Ecto neural progenitor cell (in vitro differentiated cells): Measurements from ENCODE around the gene FNIP2.
"Not testable (repeated sequence)": the region's sequence is repeated elsewhere in the genome, so short reads cannot be mapped to it uniquely, and the experiment has no call there.

ENCODE experiments used
- DNase-seq: peaks from one replicate; pipeline ENCODE4 v3.0.0-alpha.2; 2018; ENCODE audit warnings: low spot score

The FNIP2 gene

GRCh38 chr4:158793430-158793829 is 24.6 kb downstream of the FNIP2 start:
- not testable (repeated sequence) for DNase-seq

GRCh38 chr4:158796370-158797140 is 27.7 kb downstream of the FNIP2 start:
- DNase-seq: no peak

- DNase-seq: no peak
Observed at GRCh38 chr4:158798062-158798461, 29.2 kb downstream of the FNIP2 start.

- DNase-seq: no peak
Observed at GRCh38 chr4:158799013-158799770, 30.4 kb downstream of the FNIP2 start.

- DNase-seq: no peak
Observed at GRCh38 chr4:158799856-158800255, 31.0 kb downstream of the FNIP2 start.

GRCh38 chr4:158801066-158801465 is 32.2 kb downstream of the FNIP2 start:
- DNase-seq: no peak

- no peak for DNase-seq
Observed at GRCh38 chr4:158801677-158802076, 32.9 kb downstream of the FNIP2 start.

GRCh38 chr4:158802914-158803313 is 34.1 kb downstream of the FNIP2 start:
- DNase-seq: no peak

GRCh38 chr4:158805635-158806471 is 37.0 kb downstream of the FNIP2 start:
- DNase-seq: no peak

GRCh38 chr4:158807691-158808090 is 38.9 kb downstream of the FNIP2 start:
- no peak for DNase-seq

GRCh38 chr4:158808399-158808798 is 39.6 kb downstream of the FNIP2 start:
- no peak for DNase-seq

GRCh38 chr4:158809208-158809607 is 40.4 kb downstream of the FNIP2 start:
- DNase-seq: not testable (repeated sequence)

- no peak for DNase-seq
Observed at GRCh38 chr4:158809611-158810486, 41.0 kb downstream of the FNIP2 start.

- DNase-seq: no peak
Observed at GRCh38 chr4:158810487-158811215, 41.8 kb downstream of the FNIP2 start.

GRCh38 chr4:158811216-158811540 is 42.4 kb downstream of the FNIP2 start:
- no peak for DNase-seq

GRCh38 chr4:158811704-158812103 is 42.9 kb downstream of the FNIP2 start:
- DNase-seq: no peak

GRCh38 chr4:158812133-158812532 is 43.3 kb downstream of the FNIP2 start:
- no peak for DNase-seq

GRCh38 chr4:158812543-158812942 is 43.7 kb downstream of the FNIP2 start:
- no peak for DNase-seq

GRCh38 chr4:158813113-158813512 is 44.3 kb downstream of the FNIP2 start:
- DNase-seq: no peak

GRCh38 chr4:158814207-158814606 is 45.4 kb downstream of the FNIP2 start:
- no peak for DNase-seq
